GM12892 (cell line): ENCODE data around the gene ADAMTS12.

Experiments used
- POLR2A ChIP-seq: IDR thresholded peaks from 2 replicates; pipeline ENCODE4 v1.6.1; 2011; ENCODE audit warnings: low read depth, low read length, control low read depth
- POLR2AphosphoS5 ChIP-seq: IDR thresholded peaks from 2 replicates; pipeline ENCODE4 v1.6.1; 2011; ENCODE audit warnings: low read depth, low read length, control low read depth
- TAF1 ChIP-seq: IDR thresholded peaks from 2 replicates; pipeline ENCODE4 v1.6.1; 2011; ENCODE audit warnings: low read depth, mild to moderate bottlenecking, control low read depth, low read length, borderline replicate concordance

DNA sequence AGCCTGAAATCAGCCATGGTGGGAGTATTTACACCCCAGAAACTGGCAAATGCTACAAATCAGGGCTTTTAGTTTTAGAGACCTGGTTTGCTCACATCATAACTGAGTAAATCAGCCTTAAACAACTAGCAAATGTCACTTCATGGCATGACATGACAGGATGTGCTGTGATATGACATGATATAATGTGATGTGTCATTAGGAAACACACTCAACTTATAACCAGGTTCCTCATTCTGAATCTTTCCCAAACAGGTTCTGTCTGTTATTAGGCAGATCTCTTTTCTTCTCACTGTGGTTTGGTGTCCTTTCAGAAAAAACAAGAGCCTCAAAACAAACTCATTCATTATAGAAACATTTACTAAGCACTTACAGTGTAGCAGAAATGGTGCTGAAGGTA lies 90.5 kb downstream of the ADAMTS12 start:
- no peak for TF ChIP-seq POLR2AphosphoS5
- no peak for TF ChIP-seq POLR2A
- TF ChIP-seq TAF1: no peak
